Breast epithelium (tissue), 3 donors: ENCODE data around the gene RTBDN.

Experiments
- POLR2AphosphoS5 ChIP-seq, 3 donors: sonication (generic); formaldehyde crosslinking; IDR thresholded peaks; one replicate each; pipeline ENCODE4 v1.6.1; 2017; ENCODE audit warnings: antibody characterized with exemption in 3 of 3
- TF ChIP-seq, protein P1 (sequence below), 3 donors: fragments of 450-650 bp; IDR thresholded peaks; one replicate each; pipeline ENCODE4 v1.5.1; 2016 to 2017; ENCODE audit warnings: antibody characterized with exemption in 3 of 3, mild to moderate bottlenecking in 3 of 3, moderate library complexity in 3 of 3

DNA sequence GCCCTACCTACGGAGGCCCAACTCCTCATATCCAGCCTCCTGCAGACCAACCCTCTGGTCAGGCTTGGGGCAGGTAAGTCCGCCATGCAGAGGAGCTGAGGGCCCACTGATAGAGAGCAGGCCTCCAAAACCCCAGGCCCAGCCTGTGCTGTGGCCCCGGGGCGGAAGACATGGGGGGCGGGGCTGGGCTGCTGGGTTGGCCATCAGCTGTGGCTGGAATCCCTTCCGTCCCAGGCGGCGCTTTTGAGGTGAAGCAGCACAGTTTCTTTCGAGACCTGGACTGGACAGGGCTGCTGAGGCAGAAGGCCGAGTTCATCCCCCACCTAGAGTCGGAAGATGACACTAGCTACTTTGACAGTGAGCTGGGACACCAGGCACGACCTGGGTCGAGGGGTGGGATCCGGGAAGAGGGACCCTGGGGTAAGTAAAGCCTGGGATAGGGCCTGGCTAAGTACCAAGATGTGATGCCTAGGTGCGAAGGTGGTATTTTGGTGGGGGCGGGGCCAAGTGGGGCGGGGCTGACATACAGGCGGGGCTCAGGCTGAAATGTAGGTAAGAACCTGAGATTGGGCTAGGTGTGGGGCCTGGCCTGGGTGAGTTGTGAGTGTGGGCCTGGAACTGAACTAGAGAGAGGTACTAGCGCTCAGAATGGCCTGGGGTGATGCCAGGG lies 31.5 kb upstream of the RTBDN start:
- TF ChIP-seq, protein P1, sequence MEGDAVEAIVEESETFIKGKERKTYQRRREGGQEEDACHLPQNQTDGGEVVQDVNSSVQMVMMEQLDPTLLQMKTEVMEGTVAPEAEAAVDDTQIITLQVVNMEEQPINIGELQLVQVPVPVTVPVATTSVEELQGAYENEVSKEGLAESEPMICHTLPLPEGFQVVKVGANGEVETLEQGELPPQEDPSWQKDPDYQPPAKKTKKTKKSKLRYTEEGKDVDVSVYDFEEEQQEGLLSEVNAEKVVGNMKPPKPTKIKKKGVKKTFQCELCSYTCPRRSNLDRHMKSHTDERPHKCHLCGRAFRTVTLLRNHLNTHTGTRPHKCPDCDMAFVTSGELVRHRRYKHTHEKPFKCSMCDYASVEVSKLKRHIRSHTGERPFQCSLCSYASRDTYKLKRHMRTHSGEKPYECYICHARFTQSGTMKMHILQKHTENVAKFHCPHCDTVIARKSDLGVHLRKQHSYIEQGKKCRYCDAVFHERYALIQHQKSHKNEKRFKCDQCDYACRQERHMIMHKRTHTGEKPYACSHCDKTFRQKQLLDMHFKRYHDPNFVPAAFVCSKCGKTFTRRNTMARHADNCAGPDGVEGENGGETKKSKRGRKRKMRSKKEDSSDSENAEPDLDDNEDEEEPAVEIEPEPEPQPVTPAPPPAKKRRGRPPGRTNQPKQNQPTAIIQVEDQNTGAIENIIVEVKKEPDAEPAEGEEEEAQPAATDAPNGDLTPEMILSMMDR (IDR thresholded peaks at IDR 0.05) = no peak
- no peak for TF ChIP-seq POLR2AphosphoS5 (IDR thresholded peaks at IDR 0.05)
